Caco-2 (cell line): ENCODE results near the gene SMYD3. TPM values are rescaled to one million over a fixed set of nuclear protein-coding genes. Genes with fewer than 3 reads are reported as not detected.

Experiments
- BruUV-seq: library from RNA; stranded (reverse); fragments of 400-500 nt; replicated peaks from 2 replicates; lab custom pipeline; 2021; lab: Mats Ljungman, UMichigan
- CTCF ChIA-PET: fragments of 300-600 bp; sonication (Branson Sonifier 250); formaldehyde crosslinking; loops from one replicate; lab custom pipeline; 2022; ENCODE audit warnings: antibody characterized with exemption; lab: Charles Lee
- POLR2A ChIA-PET: fragments of 300-600 bp; sonication (Branson Sonifier 250); formaldehyde crosslinking; loops from one replicate; lab custom pipeline; 2022; ENCODE audit warnings: antibody characterized with exemption; lab: Charles Lee
- DNase-seq, 2 experiments: peaks; one replicate each; pipeline versions ENCODE4 v3.0.0 to v3.0.0-alpha.2; 2020 to 2022
- H3K27me3 ChIP-seq: replicated peaks from 2 replicates; pipeline ENCODE4 v1.6.0; 2011; ENCODE audit warnings: low read length; ENCODE audit not compliant: control insufficient read depth, insufficient read depth
- H3K36me3 ChIP-seq: 2 replicates; pipeline ENCODE4 v1.5.1; 2011; ENCODE audit warnings: low read length; ENCODE audit not compliant: control insufficient read depth, insufficient read depth
- H3K4me1 ChIP-seq: fragments of 250-450 bp; sonication (Bioruptor Pico); 2 replicates; pipeline ENCODE4 v1.5.1; 2020; ENCODE audit warnings: mild to moderate bottlenecking
- H3K4me3 ChIP-seq: 2 replicates; pipeline ENCODE4 v1.5.1; 2011; ENCODE audit warnings: low read depth, mild to moderate bottlenecking, control low read depth, low read length
- H3K9me3 ChIP-seq: fragments of 250-450 bp; sonication (Bioruptor Pico); 2 replicates; pipeline ENCODE4 v1.5.1; 2020; ENCODE audit warnings: mild to moderate bottlenecking, moderate library complexity
- H3K27ac Mint-ChIP-seq: one replicate; pipeline ENCODE4 v1.8.0; 2022; ENCODE audit warnings: mixed read lengths; ENCODE audit not compliant: unreplicated experiment
- H3K27me3 Mint-ChIP-seq: one replicate; pipeline ENCODE4 v1.8.0; 2022; ENCODE audit warnings: mixed read lengths; ENCODE audit not compliant: insufficient read depth, unreplicated experiment
- H3K36me3 Mint-ChIP-seq: one replicate; pipeline ENCODE4 v1.8.0; 2022; ENCODE audit warnings: mild to moderate bottlenecking, mixed read lengths; ENCODE audit not compliant: insufficient read depth, unreplicated experiment
- H3K4me1 Mint-ChIP-seq: one replicate; pipeline ENCODE4 v1.8.0; 2022; ENCODE audit warnings: low read depth, mixed read lengths; ENCODE audit not compliant: unreplicated experiment
- H3K4me3 Mint-ChIP-seq: one replicate; pipeline ENCODE4 v1.8.0; 2022; ENCODE audit warnings: mild to moderate bottlenecking, moderate library complexity, mixed read lengths; ENCODE audit not compliant: unreplicated experiment
- H3K9me3 Mint-ChIP-seq: one replicate; pipeline ENCODE4 v1.8.0; 2022; ENCODE audit warnings: mixed read lengths; ENCODE audit not compliant: unreplicated experiment
- intact Hi-C: fragments of 100-400 bp; cut with micrococcal nuclease; formaldehyde crosslinking; loops from one replicate; pipeline ENCODE4 v1.10.0; 2022; ENCODE audit not compliant: unreplicated experiment
- total RNA-seq: library from RNA; stranded (reverse); gene quantifications from 2 replicates; pipeline ENCODE4 v1.2.3, GENCODE V29; 2022
- TF ChIP-seq, protein P1 (sequence below), 2 experiments: fragments of 200-600 bp in 1 of 2; IDR thresholded peaks; 1 replicate in 1 of 2; 2 replicates in 1 of 2; pipeline versions ENCODE4 v1.5.1 to v1.8.0; 2011 to 2022; ENCODE audit warnings: antibody characterized with exemption in 1 of 2, control low read depth in 1 of 2, inconsistent platforms in 1 of 2, low read depth in 1 of 2, low read length in 1 of 2, mild to moderate bottlenecking in 1 of 2, moderate library complexity in 1 of 2; ENCODE audit not compliant: insufficient read depth in 1 of 2, severe bottlenecking in 1 of 2, unreplicated experiment in 1 of 2

The SMYD3 gene
- total RNA-seq, 1 experiment from 2014 or later = 33.0 TPM

DNA sequence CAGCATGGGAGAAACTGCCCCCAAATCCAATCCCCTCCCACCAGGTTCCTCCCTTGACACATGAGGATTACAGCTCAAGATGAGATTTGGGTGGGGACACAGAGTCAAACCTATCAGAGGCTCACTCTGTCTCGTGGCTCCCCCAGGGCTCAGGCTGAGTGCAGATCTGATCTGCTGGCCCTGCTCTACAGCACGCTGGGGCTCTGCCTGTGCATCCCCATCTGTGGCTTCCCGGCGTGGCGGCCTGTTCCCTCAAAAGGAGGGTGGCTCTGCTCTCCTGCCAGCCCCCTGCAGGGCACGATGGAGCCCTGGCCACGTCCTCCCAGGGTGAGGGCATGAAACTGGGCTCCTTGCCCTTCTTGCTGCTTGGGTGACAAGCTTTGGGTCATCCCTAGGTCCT is 19.8 kb upstream of the SMYD3 start:
- TF ChIP-seq, protein P1, sequence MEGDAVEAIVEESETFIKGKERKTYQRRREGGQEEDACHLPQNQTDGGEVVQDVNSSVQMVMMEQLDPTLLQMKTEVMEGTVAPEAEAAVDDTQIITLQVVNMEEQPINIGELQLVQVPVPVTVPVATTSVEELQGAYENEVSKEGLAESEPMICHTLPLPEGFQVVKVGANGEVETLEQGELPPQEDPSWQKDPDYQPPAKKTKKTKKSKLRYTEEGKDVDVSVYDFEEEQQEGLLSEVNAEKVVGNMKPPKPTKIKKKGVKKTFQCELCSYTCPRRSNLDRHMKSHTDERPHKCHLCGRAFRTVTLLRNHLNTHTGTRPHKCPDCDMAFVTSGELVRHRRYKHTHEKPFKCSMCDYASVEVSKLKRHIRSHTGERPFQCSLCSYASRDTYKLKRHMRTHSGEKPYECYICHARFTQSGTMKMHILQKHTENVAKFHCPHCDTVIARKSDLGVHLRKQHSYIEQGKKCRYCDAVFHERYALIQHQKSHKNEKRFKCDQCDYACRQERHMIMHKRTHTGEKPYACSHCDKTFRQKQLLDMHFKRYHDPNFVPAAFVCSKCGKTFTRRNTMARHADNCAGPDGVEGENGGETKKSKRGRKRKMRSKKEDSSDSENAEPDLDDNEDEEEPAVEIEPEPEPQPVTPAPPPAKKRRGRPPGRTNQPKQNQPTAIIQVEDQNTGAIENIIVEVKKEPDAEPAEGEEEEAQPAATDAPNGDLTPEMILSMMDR (IDR thresholded peaks at IDR 0.05; ENCODE audit: insufficient read depth in 1 of 2, low read depth in 1 of 2, low read length in 1 of 2, severe bottlenecking in 1 of 2, unreplicated experiment in 1 of 2) = no peak
- H3K36me3 ChIP-seq = no peaks in the 10 kb centered on the region
- no peak overlapping the region for H3K4me3 ChIP-seq
- Mint-ChIP-seq H3K27ac (no peak overlapping the region), H3K27me3 (peaks cover 3% of the 10 kb centered on the region), H3K4me3 (no peak overlapping the region), H3K4me1 (no peaks in the 10 kb centered on the region), H3K9me3 (peaks cover 20% of the 10 kb centered on the region), H3K36me3 (no peaks in the 10 kb centered on the region)
- DNase-seq = no peak
- BruUV-seq = no TSS peak
- intact Hi-C loops = no loop called here
- no peaks in the 10 kb centered on the region for H3K4me1 ChIP-seq
- no peaks in the 10 kb centered on the region; the same call in 1 of the 2 replicates for H3K27me3 ChIP-seq
- ChIA-PET POLR2A (no interaction called here), CTCF (no interaction called here)
- peaks cover 18% of the 10 kb centered on the region for H3K9me3 ChIP-seq

DNA sequence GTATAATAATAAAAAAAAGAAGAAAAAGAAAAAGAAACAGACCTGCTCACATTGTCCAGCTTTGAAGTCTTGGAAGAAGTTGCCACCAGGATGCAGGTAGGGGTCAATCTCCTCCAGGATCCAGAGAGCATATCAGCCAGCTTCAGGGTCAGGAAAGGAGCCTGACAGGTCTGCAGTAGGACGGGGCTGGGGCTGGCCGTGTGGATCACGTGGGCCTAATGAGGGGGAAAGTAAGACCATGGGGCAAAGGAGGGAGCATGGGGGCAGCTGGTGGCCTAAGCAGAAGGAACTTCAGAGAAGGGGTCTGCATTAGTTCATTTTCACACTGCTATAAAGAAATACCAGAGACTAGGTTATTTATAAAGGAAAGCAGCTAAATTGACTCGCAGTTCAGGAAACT is 19.3 kb upstream of the SMYD3 start:
- DNase-seq = no peak
- no peaks in the 10 kb centered on the region for H3K4me1 ChIP-seq
- H3K36me3 ChIP-seq = no peaks in the 10 kb centered on the region
- peaks cover 18% of the 10 kb centered on the region for H3K9me3 ChIP-seq
- peaks cover 20% of the 10 kb centered on the region for H3K9me3 Mint-ChIP-seq
- H3K4me3 ChIP-seq = no peak overlapping the region
- H3K4me1 Mint-ChIP-seq = no peaks in the 10 kb centered on the region
- H3K4me3 Mint-ChIP-seq = no peak overlapping the region
- H3K36me3 Mint-ChIP-seq = no peaks in the 10 kb centered on the region
- intact Hi-C loops = no loop called here
- H3K27ac Mint-ChIP-seq = no peak overlapping the region
- ChIA-PET POLR2A (no interaction called here), CTCF (no interaction called here)
- TF ChIP-seq, protein P1 (IDR thresholded peaks at IDR 0.05; ENCODE audit: insufficient read depth in 1 of 2, low read depth in 1 of 2, low read length in 1 of 2, severe bottlenecking in 1 of 2, unreplicated experiment in 1 of 2) = no peak
- BruUV-seq = no TSS peak
- no peaks in the 10 kb centered on the region for H3K27me3 ChIP-seq
- H3K27me3 Mint-ChIP-seq = peaks cover 3% of the 10 kb centered on the region

DNA sequence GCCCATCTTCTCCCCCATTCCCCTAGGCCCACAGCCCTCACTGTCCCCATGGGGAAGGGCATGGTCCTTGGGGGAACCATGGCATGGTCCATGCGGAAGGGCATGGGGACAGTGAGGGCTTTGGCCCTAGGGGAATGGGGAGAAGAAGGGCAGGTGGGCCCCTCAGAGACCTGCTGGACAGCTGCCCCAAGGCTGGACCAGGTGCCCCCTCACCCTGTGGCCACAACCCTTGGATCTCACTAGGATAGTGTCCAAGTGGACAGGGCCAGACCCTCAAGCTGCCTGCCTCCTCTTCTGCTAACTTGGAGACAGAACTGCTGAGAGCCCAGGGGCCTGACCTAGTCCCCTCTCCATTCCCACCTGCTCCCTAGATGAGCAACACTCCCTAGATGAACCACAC is 12.4 kb upstream of the SMYD3 start:
- Mint-ChIP-seq H3K9me3 (no peaks in the 10 kb centered on the region), H3K27ac (no peak overlapping the region), H3K4me1 (no peaks in the 10 kb centered on the region), H3K4me3 (no peak overlapping the region), H3K27me3 (no peaks in the 10 kb centered on the region), H3K36me3 (no peaks in the 10 kb centered on the region)
- Histone ChIP-seq H3K36me3 (no peaks in the 10 kb centered on the region), H3K4me3 (no peak overlapping the region), H3K9me3 (peaks cover 16% of the 10 kb centered on the region), H3K4me1 (no peaks in the 10 kb centered on the region), H3K27me3 (no peaks in the 10 kb centered on the region)
- DNase-seq = no peak
- no TSS peak for BruUV-seq
- intact Hi-C loops = no loop called here
- ChIA-PET CTCF (no interaction called here), POLR2A (no interaction called here)
- TF ChIP-seq, protein P1 (IDR thresholded peaks at IDR 0.05; ENCODE audit: insufficient read depth in 1 of 2, low read depth in 1 of 2, low read length in 1 of 2, severe bottlenecking in 1 of 2, unreplicated experiment in 1 of 2) = no peak
